SK-N-MC (cell line): ENCODE data around the gene ITGB4.

Experiments
- EZH2 ChIP-seq: fragments of 200-600 bp; sonication (generic); IDR thresholded peaks from one replicate; pipeline ENCODE4 v1.6.1; 2017; ENCODE audit warnings: antibody characterized with exemption
- FOXP2 ChIP-seq: optimal IDR thresholded peaks from 2 replicates; pipeline ENCODE3; 2011; ENCODE audit warnings: mild to moderate bottlenecking, moderate library complexity; ENCODE audit not compliant: insufficient read depth; ENCODE audit errors: extremely low read length, control extremely low read depth
- POLR2AphosphoS5 ChIP-seq: IDR thresholded peaks from 2 replicates; pipeline ENCODE4 v1.6.1; 2012; ENCODE audit warnings: mild to moderate bottlenecking, low read depth, low read length, borderline replicate concordance

GRCh38 chr17:75763269-75763607 lies 42.0 kb downstream of the ITGB4 start:
- no peak for TF ChIP-seq POLR2AphosphoS5
- no peak for TF ChIP-seq EZH2
- TF ChIP-seq FOXP2 = no peak
